ENCODE measurements around the gene DOCK7.
"Not testable (repeated sequence)": the region's sequence is repeated elsewhere in the genome, so short reads cannot be mapped to it uniquely, and the experiment has no call there.

DOCK7 gene

GRCh38 chr1:62612770-62613169 is 75.4 kb downstream of the DOCK7 start:
- no peak for DNase-seq (ENCODE audit: low read depth)

- DNase-seq (ENCODE audit: low read depth), result not testable (repeated sequence)
Observed at GRCh38 chr1:62610588-62610987, 77.6 kb downstream of the DOCK7 start.

GRCh38 chr1:62608905-62609304 is 79.3 kb downstream of the DOCK7 start:
- no peak for DNase-seq (ENCODE audit: low read depth)

GRCh38 chr1:62601457-62601856 is 86.7 kb downstream of the DOCK7 start:
- DNase-seq (ENCODE audit: low read depth), result no peak

- DNase-seq (ENCODE audit: low read depth), result no peak
Observed at GRCh38 chr1:62599044-62599443, 89.1 kb downstream of the DOCK7 start.

- no peak for DNase-seq (ENCODE audit: low read depth)
Observed at GRCh38 chr1:62597281-62597680, 90.9 kb downstream of the DOCK7 start, which contains the start of gene ANGPTL3. ANGPTL3 (plus strand) TSS chr1:62597520; CDS start chr1:62597567, 47 bp downstream.

GRCh38 chr1:62595647-62596046 is 92.5 kb downstream of the DOCK7 start:
- DNase-seq (ENCODE audit: low read depth), result no peak

- DNase-seq (ENCODE audit: low read depth), result no peak
Observed at GRCh38 chr1:62593825-62594394, 94.3 kb downstream of the DOCK7 start.

- DNase-seq (ENCODE audit: low read depth), result no peak
Observed at GRCh38 chr1:62590970-62591368, 97.2 kb downstream of the DOCK7 start.

- DNase-seq (ENCODE audit: low read depth), result no peak
Observed at GRCh38 chr1:62590255-62590969, 97.8 kb downstream of the DOCK7 start.

GRCh38 chr1:62589321-62589720 is 98.9 kb downstream of the DOCK7 start:
- no peak for DNase-seq (ENCODE audit: low read depth)

- no peak for DNase-seq (ENCODE audit: low read depth)
Observed at GRCh38 chr1:62588000-62588399, 100.2 kb downstream of the DOCK7 start.

GRCh38 chr1:62585469-62586155 is 102.6 kb downstream of the DOCK7 start:
- no peak for DNase-seq (ENCODE audit: low read depth)

GRCh38 chr1:62573675-62574074 is 114.5 kb downstream of the DOCK7 start:
- no peak for DNase-seq (ENCODE audit: low read depth)

- DNase-seq (ENCODE audit: low read depth), result no peak
Observed at GRCh38 chr1:62572476-62572875, 115.7 kb downstream of the DOCK7 start.

- not testable (repeated sequence) for DNase-seq (ENCODE audit: low read depth)
Observed at GRCh38 chr1:62571517-62571916, 116.7 kb downstream of the DOCK7 start.

- DNase-seq (ENCODE audit: low read depth), result not testable (repeated sequence)
Observed at GRCh38 chr1:62567926-62568325, 120.3 kb downstream of the DOCK7 start.

- not testable (repeated sequence) for DNase-seq (ENCODE audit: low read depth)
Observed at GRCh38 chr1:62567182-62567581, 121.0 kb downstream of the DOCK7 start.

GRCh38 chr1:62561306-62561705 is 126.9 kb downstream of the DOCK7 start:
- no peak for DNase-seq (ENCODE audit: low read depth)

GRCh38 chr1:62544570-62544969 is 143.6 kb downstream of the DOCK7 start:
- DNase-seq (ENCODE audit: low read depth), result no peak

- DNase-seq (ENCODE audit: low read depth), result no peak
Observed at GRCh38 chr1:62541048-62541447, 147.1 kb downstream of the DOCK7 start.

- no peak for DNase-seq (ENCODE audit: low read depth)
Observed at GRCh38 chr1:62539028-62539447, 149.1 kb downstream of the DOCK7 start.

- DNase-seq (ENCODE audit: low read depth), result no peak
Observed at GRCh38 chr1:62536865-62537264, 151.3 kb downstream of the DOCK7 start.

Measured in HS-5 (cell line).